Caco-2 (cell line): ENCODE data around the gene SLC27A2. TPM values are rescaled to one million over a fixed set of nuclear protein-coding genes. Genes with fewer than 3 reads are reported as not detected.

ENCODE experiments used
- BruUV-seq: library from RNA; stranded (reverse); fragments of 400-500 nt; replicated peaks from 2 replicates; lab custom pipeline; 2021; lab: Mats Ljungman, UMichigan
- CTCF ChIA-PET: fragments of 300-600 bp; sonication (Branson Sonifier 250); formaldehyde crosslinking; loops from one replicate; lab custom pipeline; 2022; ENCODE audit warnings: antibody characterized with exemption; lab: Charles Lee
- POLR2A ChIA-PET: fragments of 300-600 bp; sonication (Branson Sonifier 250); formaldehyde crosslinking; loops from one replicate; lab custom pipeline; 2022; ENCODE audit warnings: antibody characterized with exemption; lab: Charles Lee
- DNase-seq, 2 experiments: peaks; one replicate each; pipeline versions ENCODE4 v3.0.0 to v3.0.0-alpha.2; 2020 to 2022
- H3K27me3 ChIP-seq: replicated peaks from 2 replicates; pipeline ENCODE4 v1.6.0; 2011; ENCODE audit warnings: low read length; ENCODE audit not compliant: control insufficient read depth, insufficient read depth
- H3K36me3 ChIP-seq: 2 replicates; pipeline ENCODE4 v1.5.1; 2011; ENCODE audit warnings: low read length; ENCODE audit not compliant: control insufficient read depth, insufficient read depth
- H3K4me1 ChIP-seq: fragments of 250-450 bp; sonication (Bioruptor Pico); 2 replicates; pipeline ENCODE4 v1.5.1; 2020; ENCODE audit warnings: mild to moderate bottlenecking
- H3K4me3 ChIP-seq: 2 replicates; pipeline ENCODE4 v1.5.1; 2011; ENCODE audit warnings: low read depth, mild to moderate bottlenecking, control low read depth, low read length
- H3K9me3 ChIP-seq: fragments of 250-450 bp; sonication (Bioruptor Pico); 2 replicates; pipeline ENCODE4 v1.5.1; 2020; ENCODE audit warnings: mild to moderate bottlenecking, moderate library complexity
- H3K27ac Mint-ChIP-seq: one replicate; pipeline ENCODE4 v1.8.0; 2022; ENCODE audit warnings: mixed read lengths; ENCODE audit not compliant: unreplicated experiment
- H3K27me3 Mint-ChIP-seq: one replicate; pipeline ENCODE4 v1.8.0; 2022; ENCODE audit warnings: mixed read lengths; ENCODE audit not compliant: insufficient read depth, unreplicated experiment
- H3K36me3 Mint-ChIP-seq: one replicate; pipeline ENCODE4 v1.8.0; 2022; ENCODE audit warnings: mild to moderate bottlenecking, mixed read lengths; ENCODE audit not compliant: insufficient read depth, unreplicated experiment
- H3K4me1 Mint-ChIP-seq: one replicate; pipeline ENCODE4 v1.8.0; 2022; ENCODE audit warnings: low read depth, mixed read lengths; ENCODE audit not compliant: unreplicated experiment
- H3K4me3 Mint-ChIP-seq: one replicate; pipeline ENCODE4 v1.8.0; 2022; ENCODE audit warnings: mild to moderate bottlenecking, moderate library complexity, mixed read lengths; ENCODE audit not compliant: unreplicated experiment
- H3K9me3 Mint-ChIP-seq: one replicate; pipeline ENCODE4 v1.8.0; 2022; ENCODE audit warnings: mixed read lengths; ENCODE audit not compliant: unreplicated experiment
- intact Hi-C: fragments of 100-400 bp; cut with micrococcal nuclease; formaldehyde crosslinking; loops from one replicate; pipeline ENCODE4 v1.10.0; 2022; ENCODE audit not compliant: unreplicated experiment
- total RNA-seq: library from RNA; stranded (reverse); gene quantifications from 2 replicates; pipeline ENCODE4 v1.2.3, GENCODE V29; 2022
- TF ChIP-seq, protein P1 (sequence below), 2 experiments: fragments of 200-600 bp in 1 of 2; IDR thresholded peaks; 1 replicate in 1 of 2; 2 replicates in 1 of 2; pipeline versions ENCODE4 v1.5.1 to v1.8.0; 2011 to 2022; ENCODE audit warnings: antibody characterized with exemption in 1 of 2, control low read depth in 1 of 2, inconsistent platforms in 1 of 2, low read depth in 1 of 2, low read length in 1 of 2, mild to moderate bottlenecking in 1 of 2, moderate library complexity in 1 of 2; ENCODE audit not compliant: insufficient read depth in 1 of 2, severe bottlenecking in 1 of 2, unreplicated experiment in 1 of 2

The SLC27A2 gene
- total RNA-seq, 1 experiment from 2014 or later, result 31.2 TPM

DNA sequence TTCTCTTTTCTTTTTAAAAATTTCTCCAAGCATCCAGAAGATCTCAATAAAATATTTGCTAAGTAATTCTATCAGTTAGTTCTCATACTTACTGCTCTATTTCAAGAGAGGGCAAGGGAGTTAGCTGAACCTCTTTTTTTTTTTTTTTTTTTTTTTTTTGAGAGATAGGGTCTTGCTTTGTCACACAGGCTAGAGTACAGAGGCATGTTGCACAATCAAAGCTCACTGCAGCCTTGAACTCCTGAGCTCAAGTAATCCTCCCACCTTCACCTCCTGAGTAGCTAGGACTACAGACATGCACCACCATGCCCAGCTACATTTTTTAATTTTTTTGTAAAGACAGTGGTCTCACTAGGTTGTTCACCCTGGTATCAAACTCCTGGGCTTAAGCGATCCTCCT, 62.2 kb downstream of the SLC27A2 start:
- H3K4me3 ChIP-seq, result no peak overlapping the region
- Mint-ChIP-seq H3K36me3 (no peaks in the 10 kb centered on the region), H3K9me3 (no peaks in the 10 kb centered on the region), H3K27ac (no peak overlapping the region), H3K27me3 (no peaks in the 10 kb centered on the region), H3K4me1 (no peaks in the 10 kb centered on the region), H3K4me3 (no peak overlapping the region)
- DNase-seq, result no peak
- H3K27me3 ChIP-seq, result no peaks in the 10 kb centered on the region
- BruUV-seq, result no TSS peak
- intact Hi-C loops, result no loop called here
- POLR2A ChIA-PET, result no interaction called here
- H3K9me3 ChIP-seq, result no peaks in the 10 kb centered on the region
- TF ChIP-seq, protein P1, sequence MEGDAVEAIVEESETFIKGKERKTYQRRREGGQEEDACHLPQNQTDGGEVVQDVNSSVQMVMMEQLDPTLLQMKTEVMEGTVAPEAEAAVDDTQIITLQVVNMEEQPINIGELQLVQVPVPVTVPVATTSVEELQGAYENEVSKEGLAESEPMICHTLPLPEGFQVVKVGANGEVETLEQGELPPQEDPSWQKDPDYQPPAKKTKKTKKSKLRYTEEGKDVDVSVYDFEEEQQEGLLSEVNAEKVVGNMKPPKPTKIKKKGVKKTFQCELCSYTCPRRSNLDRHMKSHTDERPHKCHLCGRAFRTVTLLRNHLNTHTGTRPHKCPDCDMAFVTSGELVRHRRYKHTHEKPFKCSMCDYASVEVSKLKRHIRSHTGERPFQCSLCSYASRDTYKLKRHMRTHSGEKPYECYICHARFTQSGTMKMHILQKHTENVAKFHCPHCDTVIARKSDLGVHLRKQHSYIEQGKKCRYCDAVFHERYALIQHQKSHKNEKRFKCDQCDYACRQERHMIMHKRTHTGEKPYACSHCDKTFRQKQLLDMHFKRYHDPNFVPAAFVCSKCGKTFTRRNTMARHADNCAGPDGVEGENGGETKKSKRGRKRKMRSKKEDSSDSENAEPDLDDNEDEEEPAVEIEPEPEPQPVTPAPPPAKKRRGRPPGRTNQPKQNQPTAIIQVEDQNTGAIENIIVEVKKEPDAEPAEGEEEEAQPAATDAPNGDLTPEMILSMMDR (IDR thresholded peaks at IDR 0.05; ENCODE audit: insufficient read depth in 1 of 2, low read depth in 1 of 2, low read length in 1 of 2, severe bottlenecking in 1 of 2, unreplicated experiment in 1 of 2), result no peak
- no peaks in the 10 kb centered on the region for H3K36me3 ChIP-seq
- CTCF ChIA-PET, result interaction anchor here (0.6 kb wide), 1 partner anchor 1367 kb away, joined by 5 read pairs; no protein-coding TSS in a partner anchor
- no peaks in the 10 kb centered on the region for H3K4me1 ChIP-seq

DNA sequence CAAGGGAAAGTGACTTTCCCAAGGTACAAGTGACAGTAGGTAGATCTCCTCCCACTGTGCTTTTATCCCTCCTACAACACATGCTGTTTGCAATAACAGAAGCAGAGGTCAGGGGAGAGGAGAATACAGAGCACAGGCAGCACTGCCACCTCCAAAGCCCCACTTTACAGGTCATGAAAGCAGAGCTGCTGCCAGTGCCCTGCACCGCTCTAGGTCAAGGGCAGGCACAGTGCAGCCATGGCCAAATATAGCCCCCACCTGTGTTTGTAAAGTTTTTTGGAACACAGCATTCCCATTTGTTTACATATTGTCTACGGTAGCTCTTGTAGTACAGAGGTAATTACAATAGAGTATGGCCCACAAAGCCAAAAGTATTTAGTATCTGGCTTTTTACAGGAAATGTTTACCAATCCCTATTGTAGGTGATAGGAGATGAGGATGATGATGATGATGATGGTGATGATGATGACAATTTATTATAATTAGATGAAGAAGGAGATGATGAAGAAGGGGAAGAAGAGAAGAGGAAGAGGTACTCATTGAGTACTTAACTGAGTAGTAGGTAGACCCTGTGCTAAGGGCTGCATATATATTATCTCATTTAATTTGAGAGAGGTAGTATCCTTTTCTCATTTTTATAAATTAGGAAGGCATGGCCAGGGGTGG, 63.1 kb downstream of the SLC27A2 start:
- no TSS peak for BruUV-seq
- no peak for DNase-seq
- no peaks in the 10 kb centered on the region for H3K4me1 ChIP-seq
- intact Hi-C loops, result no loop called here
- no peaks in the 10 kb centered on the region for H3K9me3 Mint-ChIP-seq
- TF ChIP-seq, protein P1 (IDR thresholded peaks at IDR 0.05; ENCODE audit: insufficient read depth in 1 of 2, low read depth in 1 of 2, low read length in 1 of 2, severe bottlenecking in 1 of 2, unreplicated experiment in 1 of 2), result no peak
- H3K9me3 ChIP-seq, result no peaks in the 10 kb centered on the region
- H3K4me3 Mint-ChIP-seq, result no peak overlapping the region
- no peaks in the 10 kb centered on the region for H3K27me3 ChIP-seq
- POLR2A ChIA-PET, result no interaction called here
- no peaks in the 10 kb centered on the region for H3K4me1 Mint-ChIP-seq
- H3K27ac Mint-ChIP-seq, result no peak overlapping the region
- H3K36me3 Mint-ChIP-seq, result no peaks in the 10 kb centered on the region
- CTCF ChIA-PET, result no interaction called here
- H3K27me3 Mint-ChIP-seq, result no peaks in the 10 kb centered on the region
- H3K36me3 ChIP-seq, result no peaks in the 10 kb centered on the region
- no peak overlapping the region for H3K4me3 ChIP-seq

DNA sequence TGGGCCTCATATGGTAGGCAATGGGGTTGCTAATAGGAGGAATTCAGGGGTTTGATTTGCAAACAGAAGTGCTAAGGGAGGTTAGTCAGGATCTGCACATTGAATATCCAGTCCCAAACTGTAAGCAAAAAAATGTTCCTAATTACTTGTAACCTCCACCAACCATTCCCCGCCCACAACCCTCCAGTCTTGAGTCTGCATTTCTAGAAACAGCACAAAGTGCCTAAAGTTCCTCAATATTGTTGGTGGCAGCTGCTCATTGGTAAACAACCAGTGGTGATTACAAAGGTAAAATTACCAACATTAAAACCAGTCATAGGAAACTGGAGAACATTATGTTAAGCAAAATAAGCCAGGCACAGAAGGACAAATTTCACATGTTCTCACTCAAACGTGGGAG, 64.6 kb downstream of the SLC27A2 start:
- Mint-ChIP-seq H3K4me1 (peaks cover 4% of the 10 kb centered on the region), H3K4me3 (no peak overlapping the region), H3K27me3 (no peaks in the 10 kb centered on the region), H3K9me3 (no peaks in the 10 kb centered on the region), H3K27ac (no peak overlapping the region), H3K36me3 (no peaks in the 10 kb centered on the region)
- intact Hi-C loops, result no loop called here
- Histone ChIP-seq H3K4me3 (no peak overlapping the region), H3K27me3 (no peaks in the 10 kb centered on the region), H3K9me3 (no peaks in the 10 kb centered on the region), H3K4me1 (no peaks in the 10 kb centered on the region), H3K36me3 (no peaks in the 10 kb centered on the region)
- no TSS peak for BruUV-seq
- DNase-seq, result no peak
- ChIA-PET POLR2A (no interaction called here), CTCF (no interaction called here)
- TF ChIP-seq, protein P1 (IDR thresholded peaks at IDR 0.05; ENCODE audit: insufficient read depth in 1 of 2, low read depth in 1 of 2, low read length in 1 of 2, severe bottlenecking in 1 of 2, unreplicated experiment in 1 of 2), result no peak
